Keratinocyte (primary cell): ENCODE results near the gene NR1H4. TPM values are rescaled to one million over a fixed set of nuclear protein-coding genes. Genes with fewer than 3 reads are reported as not detected.

Source experiments
- DNase-seq: peaks from one replicate; pipeline ENCODE4 v3.0.0-alpha.2; 2011; ENCODE audit warnings: low read depth, missing footprints, low spot score
- FAIRE-seq: peaks from 2 replicates; lab custom pipeline; 2011; peaks lifted over from hg19 to GRCh38; lab: Jason Lieb, UNC
- H2AFZ ChIP-seq: 2 replicates; pipeline ENCODE4 v1.6.0; 2012; ENCODE audit warnings: low read length, control low read depth, inconsistent platforms; ENCODE audit not compliant: control insufficient read depth
- H3K27ac ChIP-seq: 2 replicates; pipeline ENCODE4 v1.5.1; 2011; ENCODE audit warnings: low read length; ENCODE audit not compliant: control insufficient read depth, insufficient read depth
- H3K27me3 ChIP-seq: 3 replicates; pipeline ENCODE4 v1.6.0; 2011; ENCODE audit warnings: low read length; ENCODE audit not compliant: control insufficient read depth, insufficient read depth; ENCODE audit errors: extremely low read depth
- H3K36me3 ChIP-seq, 2 experiments: 2 replicates in 1 of 2; 3 replicates in 1 of 2; pipeline ENCODE4 v1.5.1; 2011; ENCODE audit warnings: low read length in 2 of 2, mild to moderate bottlenecking in 1 of 2; ENCODE audit not compliant: control insufficient read depth in 2 of 2, insufficient read depth in 2 of 2; ENCODE audit errors: extremely low read depth in 1 of 2
- H3K4me1 ChIP-seq: 3 replicates; pipeline ENCODE4 v1.5.1; 2011; ENCODE audit warnings: low read length; ENCODE audit not compliant: control insufficient read depth, insufficient read depth; ENCODE audit errors: extremely low read depth
- H3K4me2 ChIP-seq: 3 replicates; pipeline ENCODE4 v1.6.0; 2011; ENCODE audit warnings: low read depth, low read length; ENCODE audit not compliant: control insufficient read depth, insufficient read depth; ENCODE audit errors: extremely low read depth
- H3K4me3 ChIP-seq, 3 experiments: fragments of 200-600 bp in 1 of 3; sonication (generic) in 1 of 3; 2 replicates in 2 of 3; 3 replicates in 1 of 3; pipeline ENCODE4 v1.5.1; 2011 to 2016; ENCODE audit warnings: low read length in 3 of 3, mild to moderate bottlenecking in 3 of 3, control low read depth in 2 of 3, inconsistent platforms in 1 of 3, low read depth in 1 of 3, mixed read lengths in 1 of 3, mixed run types in 1 of 3, moderate library complexity in 1 of 3; ENCODE audit not compliant: control insufficient read depth in 2 of 3, insufficient read depth in 2 of 3; ENCODE audit errors: extremely low read depth in 1 of 3
- H3K79me2 ChIP-seq: 2 replicates; pipeline ENCODE4 v1.6.0; 2012; ENCODE audit warnings: low read length; ENCODE audit not compliant: control insufficient read depth, insufficient read depth
- H3K9ac ChIP-seq: 3 replicates; pipeline ENCODE4 v1.6.0; 2011; ENCODE audit warnings: low read length; ENCODE audit not compliant: control insufficient read depth, insufficient read depth; ENCODE audit errors: extremely low read depth
- H3K9me1 ChIP-seq: 3 replicates; pipeline ENCODE4 v1.6.0; 2011; ENCODE audit warnings: low read length; ENCODE audit not compliant: control insufficient read depth, insufficient read depth; ENCODE audit errors: extremely low read depth
- H3K9me3 ChIP-seq: 2 replicates; pipeline ENCODE4 v1.5.1; 2012; ENCODE audit warnings: low read depth, low read length; ENCODE audit not compliant: control insufficient read depth
- H4K20me1 ChIP-seq: 3 replicates; pipeline ENCODE4 v1.6.0; 2011; ENCODE audit warnings: low read length; ENCODE audit not compliant: control insufficient read depth, insufficient read depth; ENCODE audit errors: extremely low read depth
- EZH2 ChIP-seq: IDR thresholded peaks from one replicate; pipeline ENCODE4 v1.6.1; 2012; ENCODE audit warnings: inconsistent platforms, mild to moderate bottlenecking, low read length, moderate library complexity
- dilution Hi-C: fragments of 300-500 bp; cut with MboI; formaldehyde crosslinking; loops from one replicate; pipeline ENCODE4 v1.7.0; 2020; ENCODE audit warnings: low sequenced_read_pairs; ENCODE audit not compliant: extremely low pct_ligation_motif_present
- polyA plus RNA-seq, 5 experiments: library from polyadenylated mRNA; depleted of rRNA in 3 of 5; stranded (reverse) in 3 of 5; stranded (forward) in 1 of 5; unstranded in 1 of 5; fragments of >200 nt; gene quantifications; 1 replicate in 1 of 5; 2 replicates in 3 of 5; 3 replicates in 1 of 5; pipeline versions ENCODE4 v1.2.1 to v1.2.3, GENCODE V29; 2011 to 2012; ENCODE audit warnings: missing spikeins in 2 of 5, low read depth in 1 of 5, low replicate concordance in 1 of 5
- TF ChIP-seq, protein P1 (sequence below), 3 experiments: IDR thresholded peaks in 1 of 3; conservative IDR thresholded peaks in 1 of 3; optimal IDR thresholded peaks in 1 of 3; 2 replicates in 2 of 3; 3 replicates in 1 of 3; pipeline versions ENCODE3 to v1.5.1; 2011; ENCODE audit warnings: low read length in 3 of 3, mild to moderate bottlenecking in 3 of 3, moderate library complexity in 2 of 3, control low read depth in 1 of 3, inconsistent platforms in 1 of 3; ENCODE audit not compliant: insufficient read depth in 2 of 3; ENCODE audit errors: extremely low read depth in 1 of 3

Gene NR1H4
- polyA plus RNA-seq, 1 donor (not counting 4 experiments of a cell fraction or from before 2014, with no cell fraction given) = not detected

DNA sequence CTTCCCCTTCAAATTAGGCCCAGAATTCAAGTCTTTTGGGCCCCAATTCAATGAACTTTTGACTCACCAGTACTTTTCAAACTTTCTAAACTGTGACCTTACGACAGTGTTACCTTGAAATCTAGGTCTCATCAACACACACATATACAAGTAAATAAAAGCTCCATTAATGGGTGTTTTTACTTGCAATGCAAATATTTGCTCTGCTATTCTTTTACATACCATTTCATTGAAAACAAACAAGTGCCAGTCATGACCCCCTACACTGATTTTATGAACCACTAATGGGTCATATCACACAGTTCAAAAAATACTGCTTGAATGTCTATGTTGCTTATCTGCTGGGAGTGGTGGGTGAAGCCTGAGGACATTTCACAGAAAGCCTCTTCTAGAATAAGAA lies 9.1 kb upstream of the NR1H4 start:
- no peak overlapping the region for H3K9ac ChIP-seq
- H3K4me1 ChIP-seq = no peaks in the 10 kb centered on the region
- no peak overlapping the region for H3K27ac ChIP-seq
- H3K9me3 ChIP-seq = no peaks in the 10 kb centered on the region
- H3K27me3 ChIP-seq = no peaks in the 10 kb centered on the region
- no peaks in the 10 kb centered on the region for H3K9me1 ChIP-seq
- DNase-seq (no peak), FAIRE-seq (no peak)
- H4K20me1 ChIP-seq = no peaks in the 10 kb centered on the region
- TF ChIP-seq, protein P1, sequence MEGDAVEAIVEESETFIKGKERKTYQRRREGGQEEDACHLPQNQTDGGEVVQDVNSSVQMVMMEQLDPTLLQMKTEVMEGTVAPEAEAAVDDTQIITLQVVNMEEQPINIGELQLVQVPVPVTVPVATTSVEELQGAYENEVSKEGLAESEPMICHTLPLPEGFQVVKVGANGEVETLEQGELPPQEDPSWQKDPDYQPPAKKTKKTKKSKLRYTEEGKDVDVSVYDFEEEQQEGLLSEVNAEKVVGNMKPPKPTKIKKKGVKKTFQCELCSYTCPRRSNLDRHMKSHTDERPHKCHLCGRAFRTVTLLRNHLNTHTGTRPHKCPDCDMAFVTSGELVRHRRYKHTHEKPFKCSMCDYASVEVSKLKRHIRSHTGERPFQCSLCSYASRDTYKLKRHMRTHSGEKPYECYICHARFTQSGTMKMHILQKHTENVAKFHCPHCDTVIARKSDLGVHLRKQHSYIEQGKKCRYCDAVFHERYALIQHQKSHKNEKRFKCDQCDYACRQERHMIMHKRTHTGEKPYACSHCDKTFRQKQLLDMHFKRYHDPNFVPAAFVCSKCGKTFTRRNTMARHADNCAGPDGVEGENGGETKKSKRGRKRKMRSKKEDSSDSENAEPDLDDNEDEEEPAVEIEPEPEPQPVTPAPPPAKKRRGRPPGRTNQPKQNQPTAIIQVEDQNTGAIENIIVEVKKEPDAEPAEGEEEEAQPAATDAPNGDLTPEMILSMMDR (optimal IDR thresholded peaks at IDR 0.05 in 1 of 3, IDR thresholded peaks at IDR 0.05 in 1 of 3, conservative IDR thresholded peaks at IDR 0.05 in 1 of 3; ENCODE audit: extremely low read depth in 1 of 3, insufficient read depth in 2 of 3, low read length in 3 of 3) = no peak
- TF ChIP-seq EZH2 = no peak
- no peaks in the 10 kb centered on the region for H3K79me2 ChIP-seq
- H3K36me3 ChIP-seq = no peaks in the 10 kb centered on the region
- H3K4me2 ChIP-seq = no peak overlapping the region
- dilution Hi-C loops = no loop called here
- no peak overlapping the region for H3K4me3 ChIP-seq
- H2AFZ ChIP-seq = no peak overlapping the region

DNA sequence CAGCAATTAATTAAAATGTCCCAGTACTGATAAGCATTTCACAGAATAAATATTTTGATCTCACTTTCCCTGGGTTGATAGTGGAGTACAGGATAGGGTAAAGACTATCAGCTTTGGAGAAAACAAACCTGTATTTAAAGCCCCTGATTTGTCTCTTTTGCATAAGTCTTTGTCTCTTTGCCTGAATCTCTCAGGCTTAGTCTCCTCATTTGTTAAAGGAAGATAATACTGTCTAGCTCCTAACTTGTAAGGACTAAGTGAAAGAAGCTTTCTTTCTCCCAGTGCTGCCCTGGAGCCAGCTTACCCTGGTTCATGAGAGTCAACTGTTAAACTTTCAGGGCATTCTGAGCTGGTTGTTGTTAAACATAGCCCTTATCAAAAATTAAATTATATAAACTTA lies 5.5 kb upstream of the NR1H4 start:
- Histone ChIP-seq H3K4me3 (no peak overlapping the region), H3K9me3 (no peaks in the 10 kb centered on the region), H3K4me2 (no peak overlapping the region), H3K9ac (no peak overlapping the region), H3K9me1 (no peaks in the 10 kb centered on the region), H3K27ac (no peak overlapping the region), H3K79me2 (no peaks in the 10 kb centered on the region), H3K36me3 (no peaks in the 10 kb centered on the region), H2AFZ (no peak overlapping the region), H3K27me3 (no peaks in the 10 kb centered on the region), H4K20me1 (no peaks in the 10 kb centered on the region), H3K4me1 (no peaks in the 10 kb centered on the region)
- dilution Hi-C loops = no loop called here
- DNase-seq (no peak), FAIRE-seq (no peak)
- TF ChIP-seq EZH2 = no peak
- TF ChIP-seq, protein P1 (optimal IDR thresholded peaks at IDR 0.05 in 1 of 3, IDR thresholded peaks at IDR 0.05 in 1 of 3, conservative IDR thresholded peaks at IDR 0.05 in 1 of 3; ENCODE audit: extremely low read depth in 1 of 3, insufficient read depth in 2 of 3, low read length in 3 of 3) = no peak
